A549 (cell line): ENCODE results near the gene ST14. TPM values are rescaled to one million over a fixed set of nuclear protein-coding genes. Genes with fewer than 3 reads are reported as not detected.

Experiments
- ATAC-seq, 2 experiments: fragments of 200-7000 bp in 1 of 2; fragments of >200 bp in 1 of 2; cut with Nextera tagmentation in 1 of 2; cut with Tn5 transposase in 1 of 2; 3 replicates each; pipeline versions ENCODE4 v1.8.0 to v1.9.1; 2018 to 2020; ENCODE audit warnings: mild to moderate bottlenecking in 1 of 2, moderate library complexity in 1 of 2
- CTCF ChIA-PET: fragments of 300-600 bp; sonication (Branson Sonifier 250); formaldehyde crosslinking; extraction: SDS; loops from one replicate; lab custom pipeline; 2021; ENCODE audit warnings: antibody characterized with exemption, inconsistent platforms; lab: Yijun Ruan, JAX
- POLR2A ChIA-PET: fragments of 350-600 bp; formaldehyde crosslinking; extraction: SDS; loops from one replicate; lab custom pipeline; 2021; ENCODE audit warnings: antibody characterized with exemption, inconsistent platforms; lab: Yijun Ruan, JAX
- DNase-seq, 2 experiments: peaks; one replicate each; pipeline versions ENCODE4 v3.0.0 to v3.0.0-alpha.2; 2011 to 2016; ENCODE audit warnings: low read depth in 1 of 2, low spot score in 1 of 2
- FAIRE-seq: peaks from 2 replicates; lab custom pipeline; 2011; peaks lifted over from hg19 to GRCh38; lab: Jason Lieb, UNC
- H3K27ac ChIP-seq, 2 experiments: fragments of >200 bp; sonication (Bioruptor Twin); formaldehyde crosslinking; 3 replicates each; pipeline ENCODE4 v1.5.1; 2016 to 2017
- H3K4me1 ChIP-seq: fragments of >200 bp; sonication (Bioruptor Twin); formaldehyde crosslinking; 3 replicates; pipeline ENCODE4 v1.6.1; 2016
- H3K4me2 ChIP-seq: fragments of >200 bp; sonication (Bioruptor Twin); formaldehyde crosslinking; 3 replicates; pipeline ENCODE4 v1.6.1; 2016
- H3K4me3 ChIP-seq: fragments of >200 bp; sonication (Bioruptor Twin); formaldehyde crosslinking; 3 replicates; pipeline ENCODE4 v1.5.1; 2016
- H3K9me3 ChIP-seq: fragments of >200 bp; sonication (Bioruptor Twin); formaldehyde crosslinking; 3 replicates; pipeline ENCODE4 v1.6.1; 2016
- CBX2 ChIP-seq: fragments of 200-600 bp; sonication (generic); IDR thresholded peaks from 2 replicates; pipeline ENCODE4 v1.6.1; 2016; ENCODE audit warnings: low read depth, mild to moderate bottlenecking, borderline replicate concordance
- CBX8 ChIP-seq: fragments of 200-600 bp; sonication (generic); IDR thresholded peaks from 2 replicates; pipeline ENCODE4 v1.6.1; 2016
- CEBPB ChIP-seq, 2 experiments: fragments of >200 bp in 1 of 2; sonication (Bioruptor Twin) in 1 of 2; formaldehyde crosslinking in 1 of 2; IDR thresholded peaks; 2 replicates each; pipeline ENCODE4 v1.6.1; 2012 to 2016
- CHD2 ChIP-seq: fragments of 150-350 bp; IDR thresholded peaks from 2 replicates; pipeline ENCODE4 v1.6.1; 2014; ENCODE audit warnings: low read length; ENCODE audit not compliant: partially characterized antibody
- FOXS1 ChIP-seq: fragments of 250-450 bp; sonication (Bioruptor Pico); IDR thresholded peaks from 2 replicates; pipeline ENCODE4 v1.5.0; 2020; ENCODE audit warnings: mild to moderate bottlenecking, moderate library complexity
- GATA3 ChIP-seq: IDR thresholded peaks from 2 replicates; pipeline ENCODE4 v1.6.1; 2012; ENCODE audit warnings: borderline replicate concordance
- HDAC2 ChIP-seq: fragments of 200-600 bp; sonication (generic); IDR thresholded peaks from 2 replicates; pipeline ENCODE4 v1.6.1; 2016
- HOXB13 ChIP-seq: fragments of 250-450 bp; sonication (Bioruptor Pico); IDR thresholded peaks from 2 replicates; pipeline ENCODE4 v1.5.0; 2020; ENCODE audit warnings: low read depth, mild to moderate bottlenecking, moderate library complexity
- JUN ChIP-seq, 2 experiments: fragments of >200 bp; sonication (Bioruptor Twin); formaldehyde crosslinking; IDR thresholded peaks; 2 replicates in 1 of 2; 3 replicates in 1 of 2; pipeline ENCODE4 v1.6.1; 2016 to 2017
- MAX ChIP-seq: IDR thresholded peaks from 2 replicates; pipeline ENCODE4 v1.6.1; 2012
- MAZ ChIP-seq: fragments of 150-350 bp; IDR thresholded peaks from 2 replicates; pipeline ENCODE4 v1.6.1; 2014; ENCODE audit warnings: antibody characterized with exemption, low read depth, low read length, borderline replicate concordance
- MYC ChIP-seq: IDR thresholded peaks from 2 replicates; pipeline ENCODE4 v1.6.1; 2012; ENCODE audit warnings: mild to moderate bottlenecking, inconsistent platforms, low read length, improper control_type of control experiment, borderline replicate concordance
- NR3C1 ChIP-seq: fragments of >200 bp; sonication (Bioruptor Twin); formaldehyde crosslinking; IDR thresholded peaks from 3 replicates; pipeline ENCODE4 v1.6.1; 2017
- POLR2A ChIP-seq: IDR thresholded peaks from 2 replicates; pipeline ENCODE4 v1.6.1; 2012; ENCODE audit warnings: mild to moderate bottlenecking, low read length
- RAD21 ChIP-seq, 2 experiments: fragments of >200 bp in 1 of 2; sonication (Bioruptor Twin) in 1 of 2; formaldehyde crosslinking in 1 of 2; IDR thresholded peaks in 1 of 2; conservative IDR thresholded peaks in 1 of 2; 2 replicates in 1 of 2; 3 replicates in 1 of 2; pipeline ENCODE4 v1.6.1; 2012 to 2018; ENCODE audit warnings: inconsistent platforms in 1 of 2
- RARB ChIP-seq: fragments of 250-450 bp; sonication (Bioruptor Pico); IDR thresholded peaks from 2 replicates; pipeline ENCODE4 v1.8.0; 2021; ENCODE audit warnings: mild to moderate bottlenecking, moderate library complexity
- RCOR1 ChIP-seq: fragments of 150-350 bp; IDR thresholded peaks from 2 replicates; pipeline ENCODE4 v1.6.1; 2014; ENCODE audit warnings: antibody characterized with exemption, low read length, low read depth
- REST ChIP-seq: fragments of 200-600 bp; sonication (generic); IDR thresholded peaks from 2 replicates; pipeline ENCODE4 v1.6.1; 2016; ENCODE audit warnings: antibody characterized with exemption, mild to moderate bottlenecking, moderate library complexity
- RFX5 ChIP-seq: fragments of 450-650 bp; IDR thresholded peaks from 2 replicates; pipeline ENCODE4 v1.7.1; 2014; ENCODE audit warnings: antibody characterized with exemption, mild to moderate bottlenecking, moderate library complexity
- RNF2 ChIP-seq: fragments of 200-600 bp; sonication (generic); IDR thresholded peaks from 2 replicates; pipeline ENCODE4 v1.6.1; 2016; ENCODE audit warnings: low read depth, mild to moderate bottlenecking, antibody characterized with exemption, moderate library complexity, borderline replicate concordance
- SREBF2 ChIP-seq: fragments of 450-650 bp; IDR thresholded peaks from 2 replicates; pipeline ENCODE4 v1.6.1; 2014; ENCODE audit warnings: mild to moderate bottlenecking, moderate library complexity
- TFCP2L1 ChIP-seq: fragments of 250-450 bp; sonication (Bioruptor Pico); IDR thresholded peaks from 2 replicates; pipeline ENCODE4 v1.5.0; 2021; ENCODE audit warnings: mild to moderate bottlenecking
- TP53 ChIP-seq: fragments of 250-450 bp; sonication (Bioruptor Pico); IDR thresholded peaks from 2 replicates; pipeline ENCODE4 v1.5.0; 2021; ENCODE audit warnings: mild to moderate bottlenecking, moderate library complexity
- USF2 ChIP-seq: fragments of 450-650 bp; IDR thresholded peaks from 2 replicates; pipeline ENCODE4 v1.6.1; 2014; ENCODE audit warnings: antibody characterized with exemption
- ZC3H11A ChIP-seq: fragments of 450-650 bp; IDR thresholded peaks from 2 replicates; pipeline ENCODE4 v1.6.1; 2014; ENCODE audit warnings: antibody characterized with exemption, mild to moderate bottlenecking
- ZFP36 ChIP-seq: fragments of 450-650 bp; IDR thresholded peaks from 2 replicates; pipeline ENCODE4 v1.6.1; 2014; ENCODE audit warnings: borderline replicate concordance; ENCODE audit not compliant: partially characterized antibody
- ZNF302 ChIP-seq: fragments of 250-450 bp; sonication (Bioruptor Pico); IDR thresholded peaks from 2 replicates; pipeline ENCODE4 v1.9.0; 2021; ENCODE audit warnings: inconsistent platforms, mild to moderate bottlenecking, moderate library complexity
- ZSCAN20 ChIP-seq: fragments of 250-450 bp; sonication (Bioruptor Pico); IDR thresholded peaks from 2 replicates; pipeline ENCODE4 v1.8.0; 2022; ENCODE audit warnings: mild to moderate bottlenecking, moderate library complexity
- WGBS: methylation state at CpG from one replicate; pipeline ENCODE4 v1.1.6; 2017; ENCODE audit errors: missing lambda C conversion rate; 5-methylcytosine and 5-hydroxymethylcytosine counted together
- polyA plus RNA-seq, 4 experiments: library from polyadenylated mRNA; depleted of rRNA in 3 of 4; stranded (reverse); fragments of >200 nt; fragmentation: RNase III in 1 of 4; extraction: RNeasy Plus Mini Kit Qiagen cat#74134 plus additional on column Dnase treatment in 1 of 4; gene quantifications; 2 replicates in 3 of 4; 3 replicates in 1 of 4; pipeline ENCODE4 v1.2.3, GENCODE V29; 2011 to 2017

The ST14 gene
- polyA plus RNA-seq, 2 of the 4 experiments (the other 2 are of a cell fraction), result 0.05 to 0.17 TPM

- ATAC-seq (no peak), DNase-seq (no peak), FAIRE-seq (no peak)
- no peaks in the 10 kb centered on the region for H3K4me1 ChIP-seq
- H3K27ac ChIP-seq, result no peak overlapping the region
- CTCF ChIA-PET, result interaction anchor here (1.1 to 1.3 kb wide), 2 partner anchors 225 to 226 kb away, joined by 3 read pairs; no protein-coding TSS in a partner anchor
- H3K4me2 ChIP-seq, result no peak overlapping the region
- POLR2A ChIA-PET, result no interaction called here
- H3K4me3 ChIP-seq, result no peak overlapping the region
- no peaks in the 10 kb centered on the region for H3K9me3 ChIP-seq
- TF ChIP-seq NR3C1 (no peak), TFCP2L1 (no peak), MAX (no peak), RARB (no peak), ZSCAN20 (CRISPR knock-in tag) (no peak), MYC (no peak), CEBPB (IDR thresholded peaks at IDR 0.05) (no peak), RNF2 (no peak), USF2 (no peak), TP53 (no peak), CHD2 (no peak), HDAC2 (no peak), JUN (IDR thresholded peaks at IDR 0.05) (no peak), ZNF302 (CRISPR knock-in tag) (no peak)
- 77% methylated on average over 19 of the region's 22 CpGs for WGBS
Measured at GRCh38 chr11:130206141-130206540, 46.6 kb downstream of the ST14 start.

- Histone ChIP-seq H3K4me3 (no peak overlapping the region), H3K4me2 (no peak overlapping the region), H3K9me3 (no peaks in the 10 kb centered on the region), H3K27ac (no peak overlapping the region), H3K4me1 (no peaks in the 10 kb centered on the region)
- no peak for DNase-seq
- 84% methylated on average over 30 of the region's 45 CpGs for WGBS
- no peak for FAIRE-seq
- no peak for TF ChIP-seq NR3C1
- TF ChIP-seq CBX2, result no peak
- CTCF ChIA-PET, result interaction anchor here (1.2 to 1.9 kb wide), 3 partner anchors 58 to 284 kb away, joined by 3 to 7 read pairs (median 4); no protein-coding TSS in a partner anchor
- ATAC-seq, result no peak
- POLR2A ChIA-PET, result no interaction called here
Measured at GRCh38 chr11:130208241-130209127, 48.9 kb downstream of the ST14 start.

- no peak overlapping the region for H3K4me2 ChIP-seq
- FAIRE-seq, result no peak
- no peak overlapping the region for H3K4me3 ChIP-seq
- no peaks in the 10 kb centered on the region for H3K9me3 ChIP-seq
- ATAC-seq, result no peak
- DNase-seq, result no peak
- ChIA-PET CTCF (interaction anchor here (1.3 to 1.9 kb wide), 4 partner anchors 217 to 653 kb away, joined by 3 to 7 read pairs (median 5); no protein-coding TSS in a partner anchor), POLR2A (no interaction called here)
- 88% methylated on average over 16 of the region's 53 CpGs for WGBS
- no peaks in the 10 kb centered on the region for H3K4me1 ChIP-seq
- H3K27ac ChIP-seq, result no peak overlapping the region
- no peak for TF ChIP-seq RAD21 (conservative IDR thresholded peaks at IDR 0.05 in 1 of 2, IDR thresholded peaks at IDR 0.05 in 1 of 2)
- no peak for TF ChIP-seq RARB
- TF ChIP-seq ZC3H11A, result no peak
- no peak for TF ChIP-seq MAZ
- no peak for TF ChIP-seq CBX2
- no peak for TF ChIP-seq USF2
- no peak for TF ChIP-seq FOXS1
- TF ChIP-seq SREBF2, result no peak
- TF ChIP-seq CBX8, result no peak
- no peak for TF ChIP-seq ZSCAN20 (CRISPR knock-in tag)
- no peak for TF ChIP-seq RCOR1
- TF ChIP-seq ZFP36, result no peak
- no peak for TF ChIP-seq GATA3
- no peak for TF ChIP-seq POLR2A
- no peak for TF ChIP-seq REST
- no peak for TF ChIP-seq RFX5
- no peak for TF ChIP-seq HOXB13 (CRISPR knock-in tag)
Measured at GRCh38 chr11:130209128-130209932, 49.7 kb downstream of the ST14 start.
